ENCODE data around the gene PTH1R. TPM values are rescaled to one million over a fixed set of nuclear protein-coding genes. Genes with fewer than 3 reads are reported as not detected.
A peak's percentile ranks its signal among the peaks of the same experiment; 100 is the strongest.

PTH1R gene
- total and polyA plus RNA-seq, 4 donors = 7.8 to 25.0 (median 13.0) TPM

DNA sequence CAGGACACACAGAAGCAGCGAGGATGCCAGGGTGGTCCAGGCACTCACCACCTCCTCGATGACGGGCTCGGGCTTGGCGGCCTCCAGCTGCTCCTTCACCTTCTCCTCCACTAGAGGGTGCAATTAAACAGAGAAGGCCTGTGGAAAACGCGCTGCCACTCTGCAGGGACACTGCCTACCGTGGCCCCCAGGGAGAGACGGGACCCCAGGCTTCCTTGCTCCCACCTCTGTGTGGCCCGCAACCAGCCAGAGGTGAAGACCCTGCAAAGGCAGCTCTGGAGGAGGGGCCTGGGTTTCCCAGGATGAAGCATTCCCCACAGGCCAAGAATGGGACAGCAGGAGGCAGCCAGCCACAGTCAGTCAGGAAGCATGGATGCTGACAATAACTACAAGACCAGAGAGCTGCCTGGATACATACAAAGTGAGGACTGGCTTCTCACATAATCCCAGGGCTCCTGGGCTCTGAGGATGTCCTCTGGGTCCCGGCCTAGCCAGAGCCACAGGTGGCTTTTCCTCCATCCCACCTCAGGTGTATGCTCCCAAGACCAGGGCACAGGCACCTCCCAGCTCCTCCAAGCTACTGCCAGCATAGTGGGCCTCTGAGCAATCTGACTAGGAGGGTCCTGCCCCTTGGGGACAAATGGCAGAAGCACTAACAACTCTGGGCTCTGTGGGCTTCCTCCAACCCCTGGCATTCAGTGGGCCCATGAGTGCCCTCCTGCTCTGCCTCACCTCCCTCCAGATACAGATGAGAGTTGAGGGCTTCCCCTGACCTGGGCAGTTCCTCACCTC is 46.2 kb downstream of the PTH1R start:
- Histone ChIP-seq H3K9me3 (ENCODE audit: control insufficient read depth, insufficient read depth, low read length) (no peaks in the 10 kb centered on the region), H3K4me3 (ENCODE audit: low read depth, low read length) (no peak overlapping the region), H3K27me3 (ENCODE audit: control insufficient read depth, insufficient read depth, low read length) (no peaks in the 10 kb centered on the region), H3K4me1 (ENCODE audit: control insufficient read depth, insufficient read depth, low read length) (peaks cover 21% of the 10 kb centered on the region), H3K27ac (ENCODE audit: low read depth, low read length) (no peak overlapping the region), H3K36me3 (ENCODE audit: control insufficient read depth, insufficient read depth, low read length) (peaks cover 73% of the 10 kb centered on the region)
- 45% methylated on average over 8 of the region's 11 CpGs for WGBS (ENCODE audit: insufficient coverage)
- peak in 2 of 6 donors; percentile 40 to 47 for DNase-seq (ENCODE audit: low read depth in 4 of 6, low spot score in 6 of 6)

DNA sequence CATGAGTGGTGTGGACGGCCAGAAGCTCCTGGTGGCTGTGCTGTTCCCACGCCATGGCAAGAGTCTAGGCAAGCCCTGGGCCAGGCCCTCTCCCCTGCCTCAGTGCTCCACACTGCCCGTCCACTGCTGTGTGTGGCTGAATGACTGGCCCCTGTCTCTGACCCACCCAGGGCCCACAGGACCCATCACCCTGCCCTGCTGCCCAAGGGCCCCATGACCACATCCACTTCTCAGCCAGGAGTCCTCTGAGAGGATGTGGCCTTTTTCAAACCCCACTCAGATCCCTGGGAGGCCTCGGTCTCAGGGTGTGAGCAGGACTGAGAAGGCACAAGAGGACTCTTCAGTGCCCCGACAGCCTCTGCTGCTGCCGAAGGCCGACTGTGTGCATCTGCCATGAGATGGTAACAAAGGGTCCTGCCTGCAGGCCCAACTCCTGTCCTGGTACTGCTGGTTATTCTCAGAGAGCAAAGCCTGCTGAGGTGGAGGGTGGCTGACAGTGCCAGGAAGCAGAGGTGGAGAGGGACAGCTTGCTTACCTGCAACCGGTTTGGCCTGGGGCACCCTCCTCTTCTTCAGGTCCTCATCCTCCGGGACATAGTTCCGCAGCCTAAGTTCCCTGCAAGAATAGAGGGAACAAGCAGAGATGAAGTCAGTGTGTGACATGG is 47.5 kb downstream of the PTH1R start:
- Histone ChIP-seq H3K27ac (ENCODE audit: low read depth, low read length) (no peak overlapping the region), H3K4me3 (ENCODE audit: low read depth, low read length) (no peak overlapping the region), H3K27me3 (ENCODE audit: control insufficient read depth, insufficient read depth, low read length) (no peaks in the 10 kb centered on the region), H3K4me1 (ENCODE audit: control insufficient read depth, insufficient read depth, low read length) (peaks cover 31% of the 10 kb centered on the region), H3K9me3 (ENCODE audit: control insufficient read depth, insufficient read depth, low read length) (no peaks in the 10 kb centered on the region), H3K36me3 (ENCODE audit: control insufficient read depth, insufficient read depth, low read length) (peaks cover 71% of the 10 kb centered on the region)
- 95% methylated on average over 8 of the region's 10 CpGs for WGBS (ENCODE audit: insufficient coverage)
- DNase-seq (ENCODE audit: low read depth in 4 of 6, low spot score in 6 of 6) = no peak

GRCh38 chr3:46925585-46925934 is 48.0 kb downstream of the PTH1R start:
- no peak for DNase-seq (ENCODE audit: low read depth in 4 of 6, low spot score in 6 of 6)
- Histone ChIP-seq H3K27me3 (ENCODE audit: control insufficient read depth, insufficient read depth, low read length) (no peaks in the 10 kb centered on the region), H3K4me3 (ENCODE audit: low read depth, low read length) (no peak overlapping the region), H3K4me1 (ENCODE audit: control insufficient read depth, insufficient read depth, low read length) (peaks cover 36% of the 10 kb centered on the region), H3K9me3 (ENCODE audit: control insufficient read depth, insufficient read depth, low read length) (no peaks in the 10 kb centered on the region), H3K27ac (ENCODE audit: low read depth, low read length) (no peak overlapping the region), H3K36me3 (ENCODE audit: control insufficient read depth, insufficient read depth, low read length) (peaks cover 73% of the 10 kb centered on the region)
- WGBS (ENCODE audit: insufficient coverage) = 39% methylated on average over 4 of the region's 5 CpGs

GRCh38 chr3:46926039-46926438 is 48.5 kb downstream of the PTH1R start:
- H3K9me3 ChIP-seq (ENCODE audit: control insufficient read depth, insufficient read depth, low read length) = no peaks in the 10 kb centered on the region
- DNase-seq (ENCODE audit: low read depth in 4 of 6, low spot score in 6 of 6) = no peak
- 71% methylated on average over 6 of the region's 6 CpGs for WGBS (ENCODE audit: insufficient coverage)
- peaks cover 41% of the 10 kb centered on the region for H3K4me1 ChIP-seq (ENCODE audit: control insufficient read depth, insufficient read depth, low read length)
- H3K27ac ChIP-seq (ENCODE audit: low read depth, low read length) = no peak overlapping the region
- H3K4me3 ChIP-seq (ENCODE audit: low read depth, low read length) = no peak overlapping the region
- no peaks in the 10 kb centered on the region for H3K27me3 ChIP-seq (ENCODE audit: control insufficient read depth, insufficient read depth, low read length)
- peaks cover 72% of the 10 kb centered on the region for H3K36me3 ChIP-seq (ENCODE audit: control insufficient read depth, insufficient read depth, low read length)

DNA sequence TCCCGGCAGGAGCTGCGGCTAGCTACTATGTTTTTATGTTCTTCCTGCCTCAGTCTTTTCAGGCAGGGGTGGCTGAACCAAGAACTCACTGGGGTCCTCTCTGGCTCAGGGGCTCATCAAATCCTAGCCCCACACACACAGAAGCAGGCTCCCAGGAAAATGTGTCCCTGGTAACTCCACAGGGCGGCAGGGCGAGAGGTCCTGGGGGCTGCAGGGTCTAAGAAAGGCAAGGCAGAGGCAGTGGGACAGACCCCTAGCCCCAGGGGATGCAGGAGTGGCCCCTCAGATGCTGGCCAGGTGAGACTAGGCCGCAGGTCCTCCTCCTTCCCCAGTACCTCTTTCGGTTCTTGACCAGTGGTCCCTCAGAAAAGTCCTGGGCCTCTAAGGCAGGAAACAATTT is 48.9 kb downstream of the PTH1R start:
- Histone ChIP-seq H3K9me3 (ENCODE audit: control insufficient read depth, insufficient read depth, low read length) (no peaks in the 10 kb centered on the region), H3K4me3 (ENCODE audit: low read depth, low read length) (no peak overlapping the region), H3K36me3 (ENCODE audit: control insufficient read depth, insufficient read depth, low read length) (peaks cover 71% of the 10 kb centered on the region), H3K4me1 (ENCODE audit: control insufficient read depth, insufficient read depth, low read length) (peaks cover 45% of the 10 kb centered on the region), H3K27me3 (ENCODE audit: control insufficient read depth, insufficient read depth, low read length) (no peaks in the 10 kb centered on the region), H3K27ac (ENCODE audit: low read depth, low read length) (no peak overlapping the region)
- DNase-seq (ENCODE audit: low read depth in 4 of 6, low spot score in 6 of 6) = no peak
- 93% methylated on average over 4 of the region's 6 CpGs for WGBS (ENCODE audit: insufficient coverage)

GRCh38 chr3:46926871-46927717 is 49.6 kb downstream of the PTH1R start:
- H3K27me3 ChIP-seq (ENCODE audit: control insufficient read depth, insufficient read depth, low read length) = no peaks in the 10 kb centered on the region
- no peaks in the 10 kb centered on the region for H3K9me3 ChIP-seq (ENCODE audit: control insufficient read depth, insufficient read depth, low read length)
- peaks cover 66% of the 10 kb centered on the region for H3K36me3 ChIP-seq (ENCODE audit: control insufficient read depth, insufficient read depth, low read length)
- 85% methylated on average over 12 of the region's 15 CpGs for WGBS (ENCODE audit: insufficient coverage)
- no peak overlapping the region for H3K4me3 ChIP-seq (ENCODE audit: low read depth, low read length)
- peaks cover 50% of the 10 kb centered on the region for H3K4me1 ChIP-seq (ENCODE audit: control insufficient read depth, insufficient read depth, low read length)
- no peak overlapping the region for H3K27ac ChIP-seq (ENCODE audit: low read depth, low read length)
- DNase-seq (ENCODE audit: low read depth in 4 of 6, low spot score in 6 of 6) = no peak

DNA sequence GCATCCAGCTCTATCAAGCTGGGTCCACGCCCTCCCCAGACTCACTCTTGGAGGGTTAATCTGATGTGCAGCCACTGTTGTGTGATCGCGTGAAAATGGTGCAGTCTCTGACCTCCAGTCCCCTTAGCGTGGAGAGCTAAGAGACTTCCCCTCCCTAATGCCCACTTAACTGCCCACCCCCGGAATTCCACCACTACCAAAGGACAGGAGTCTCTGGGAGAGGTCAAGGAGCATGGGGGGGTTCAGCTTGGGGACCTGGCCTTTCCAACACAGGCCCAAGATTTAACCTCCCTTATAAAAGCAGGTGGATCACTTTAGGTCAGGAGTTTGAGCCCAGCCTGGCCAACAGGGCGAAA is 50.2 kb downstream of the PTH1R start:
- DNase-seq (ENCODE audit: low read depth in 4 of 6, low spot score in 6 of 6) = no peak
- WGBS (ENCODE audit: insufficient coverage) = 88% methylated on average over 1 of the region's 6 CpGs
- H3K36me3 ChIP-seq (ENCODE audit: control insufficient read depth, insufficient read depth, low read length) = peaks cover 60% of the 10 kb centered on the region
- H3K4me3 ChIP-seq (ENCODE audit: low read depth, low read length) = no peak overlapping the region
- no peaks in the 10 kb centered on the region for H3K27me3 ChIP-seq (ENCODE audit: control insufficient read depth, insufficient read depth, low read length)
- H3K4me1 ChIP-seq (ENCODE audit: control insufficient read depth, insufficient read depth, low read length) = peaks cover 55% of the 10 kb centered on the region
- H3K27ac ChIP-seq (ENCODE audit: low read depth, low read length) = no peak overlapping the region
- H3K9me3 ChIP-seq (ENCODE audit: control insufficient read depth, insufficient read depth, low read length) = no peaks in the 10 kb centered on the region

- H3K27me3 ChIP-seq (ENCODE audit: control insufficient read depth, insufficient read depth, low read length) = no peaks in the 10 kb centered on the region
- H3K4me1 ChIP-seq (ENCODE audit: control insufficient read depth, insufficient read depth, low read length) = peaks cover 61% of the 10 kb centered on the region
- DNase-seq (ENCODE audit: low read depth in 4 of 6, low spot score in 6 of 6) = no peak
- no peak overlapping the region for H3K27ac ChIP-seq (ENCODE audit: low read depth, low read length)
- no peaks in the 10 kb centered on the region for H3K9me3 ChIP-seq (ENCODE audit: control insufficient read depth, insufficient read depth, low read length)
- no CpG with 5 or more reads among the region's 1 CpG for WGBS (ENCODE audit: insufficient coverage)
- H3K4me3 ChIP-seq (ENCODE audit: low read depth, low read length) = no peak overlapping the region
- peaks cover 54% of the 10 kb centered on the region for H3K36me3 ChIP-seq (ENCODE audit: control insufficient read depth, insufficient read depth, low read length)
These were observed 50.8 kb downstream of the PTH1R start for GRCh38 chr3:46928282-46928681.

DNA sequence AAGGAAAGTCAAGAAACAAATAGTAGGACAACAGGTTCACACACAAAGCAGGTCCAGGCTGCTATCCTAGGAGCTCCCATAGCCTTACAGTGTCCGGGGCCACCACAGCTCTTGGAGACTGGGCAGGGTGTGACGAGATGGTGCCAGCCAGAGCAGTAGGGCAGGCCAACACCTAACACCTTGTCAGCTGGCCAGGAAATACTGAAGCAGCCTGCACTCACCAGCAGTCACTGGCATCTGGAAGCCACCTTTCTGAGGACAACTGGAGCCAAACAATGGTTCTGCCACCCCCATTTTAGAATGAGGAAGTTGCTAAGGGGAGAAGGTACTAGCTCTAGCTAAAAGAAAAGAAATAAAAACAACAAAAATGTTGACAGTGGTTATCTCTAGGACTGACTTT is 51.8 kb downstream of the PTH1R start:
- H3K36me3 ChIP-seq (ENCODE audit: control insufficient read depth, insufficient read depth, low read length) = peaks cover 43% of the 10 kb centered on the region
- no peak overlapping the region for H3K27ac ChIP-seq (ENCODE audit: low read depth, low read length)
- peaks cover 65% of the 10 kb centered on the region for H3K4me1 ChIP-seq (ENCODE audit: control insufficient read depth, insufficient read depth, low read length)
- no peaks in the 10 kb centered on the region for H3K9me3 ChIP-seq (ENCODE audit: control insufficient read depth, insufficient read depth, low read length)
- H3K4me3 ChIP-seq (ENCODE audit: low read depth, low read length) = no peak overlapping the region
- DNase-seq (ENCODE audit: low read depth in 4 of 6, low spot score in 6 of 6) = no peak
- no peaks in the 10 kb centered on the region for H3K27me3 ChIP-seq (ENCODE audit: control insufficient read depth, insufficient read depth, low read length)
- WGBS (ENCODE audit: insufficient coverage) = 89% methylated on average over 2 of the region's 2 CpGs
